Measurements from ENCODE around the gene TBL1XR1. TPM values are rescaled to one million over a fixed set of nuclear protein-coding genes. Genes with fewer than 3 reads are reported as not detected.

The TBL1XR1 gene
- total and polyA plus RNA-seq, 2 of the 13 experiments (the other 11 are each of a cell fraction or from before 2014, with no cell fraction given) = 57.7 to 62.5 TPM

DNA sequence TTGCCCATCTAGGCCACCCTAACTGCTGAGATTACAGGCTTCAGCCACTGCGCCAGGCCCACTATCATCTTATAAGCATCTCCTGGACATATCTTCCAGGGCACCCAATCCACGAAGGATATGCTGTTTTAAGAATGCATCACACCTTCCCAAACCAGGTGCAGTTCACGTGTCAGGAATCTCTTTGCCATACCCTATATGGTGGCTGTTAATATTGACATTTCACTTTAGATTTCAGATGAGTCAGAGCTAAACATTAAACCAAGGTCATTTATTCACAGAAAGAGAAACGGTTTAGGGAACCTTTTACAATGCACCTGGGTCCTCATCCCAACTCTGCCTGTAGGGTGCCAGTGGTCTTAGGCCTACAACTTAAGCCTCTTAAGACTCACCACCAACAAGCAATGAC lies 85.7 kb downstream of the TBL1XR1 start (continued):
- TF ChIP-seq ATM (IDR thresholded peaks at IDR 0.05; ENCODE audit: borderline replicate concordance) = no peak
- TF ChIP-seq ZNF350 (CRISPR knock-in tag; IDR thresholded peaks at IDR 0.05; ENCODE audit: borderline replicate concordance, low read depth) = no peak
- TF ChIP-seq PPARG (CRISPR knock-in tag; conservative IDR thresholded peaks at IDR 0.05) = 0 out of 2 replicates have a peak, but pooled peaks have one; percentile 23
- TF ChIP-seq, protein P1, sequence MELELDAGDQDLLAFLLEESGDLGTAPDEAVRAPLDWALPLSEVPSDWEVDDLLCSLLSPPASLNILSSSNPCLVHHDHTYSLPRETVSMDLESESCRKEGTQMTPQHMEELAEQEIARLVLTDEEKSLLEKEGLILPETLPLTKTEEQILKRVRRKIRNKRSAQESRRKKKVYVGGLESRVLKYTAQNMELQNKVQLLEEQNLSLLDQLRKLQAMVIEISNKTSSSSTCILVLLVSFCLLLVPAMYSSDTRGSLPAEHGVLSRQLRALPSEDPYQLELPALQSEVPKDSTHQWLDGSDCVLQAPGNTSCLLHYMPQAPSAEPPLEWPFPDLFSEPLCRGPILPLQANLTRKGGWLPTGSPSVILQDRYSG (CRISPR knock-in tag; IDR thresholded peaks at IDR 0.05) = no peak
- TF ChIP-seq POLR2A (IDR thresholded peaks at IDR 0.05; ENCODE audit: insufficient read depth in 1 of 2, low read depth in 2 of 2, low read length in 2 of 2) = no peak
- TF ChIP-seq ARNTL (CRISPR knock-in tag; IDR thresholded peaks at IDR 0.05) = peak; percentile 85
- TF ChIP-seq, protein P2, sequence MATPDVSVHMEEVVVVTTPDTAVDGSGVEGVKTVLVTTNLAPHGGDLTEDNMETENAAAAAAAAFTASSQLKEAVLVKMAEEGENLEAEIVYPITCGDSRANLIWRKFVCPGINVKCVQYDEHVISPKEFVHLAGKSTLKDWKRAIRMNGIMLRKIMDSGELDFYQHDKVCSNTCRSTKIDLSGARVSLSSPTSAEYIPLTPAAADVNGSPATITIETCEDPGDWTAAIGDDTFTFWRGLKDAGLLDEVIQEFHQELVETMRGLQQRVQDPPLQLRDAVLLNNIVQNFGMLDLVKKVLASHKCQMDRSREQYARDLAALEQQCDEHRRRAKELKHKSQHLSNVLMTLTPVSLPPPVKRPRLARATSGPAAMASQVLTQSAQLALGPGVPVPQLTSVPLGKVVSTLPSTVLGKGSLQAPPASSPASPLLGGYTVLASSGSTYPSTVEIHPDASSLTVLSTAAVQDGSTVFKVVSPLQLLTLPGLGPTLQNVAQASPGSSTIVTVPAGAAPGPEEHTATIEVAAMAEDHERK (CRISPR knock-in tag; IDR thresholded peaks at IDR 0.05; ENCODE audit: low read depth) = no peak
- TF ChIP-seq FLYWCH1 (CRISPR knock-in tag; IDR thresholded peaks at IDR 0.05) = no peak
- TF ChIP-seq, protein P3, sequence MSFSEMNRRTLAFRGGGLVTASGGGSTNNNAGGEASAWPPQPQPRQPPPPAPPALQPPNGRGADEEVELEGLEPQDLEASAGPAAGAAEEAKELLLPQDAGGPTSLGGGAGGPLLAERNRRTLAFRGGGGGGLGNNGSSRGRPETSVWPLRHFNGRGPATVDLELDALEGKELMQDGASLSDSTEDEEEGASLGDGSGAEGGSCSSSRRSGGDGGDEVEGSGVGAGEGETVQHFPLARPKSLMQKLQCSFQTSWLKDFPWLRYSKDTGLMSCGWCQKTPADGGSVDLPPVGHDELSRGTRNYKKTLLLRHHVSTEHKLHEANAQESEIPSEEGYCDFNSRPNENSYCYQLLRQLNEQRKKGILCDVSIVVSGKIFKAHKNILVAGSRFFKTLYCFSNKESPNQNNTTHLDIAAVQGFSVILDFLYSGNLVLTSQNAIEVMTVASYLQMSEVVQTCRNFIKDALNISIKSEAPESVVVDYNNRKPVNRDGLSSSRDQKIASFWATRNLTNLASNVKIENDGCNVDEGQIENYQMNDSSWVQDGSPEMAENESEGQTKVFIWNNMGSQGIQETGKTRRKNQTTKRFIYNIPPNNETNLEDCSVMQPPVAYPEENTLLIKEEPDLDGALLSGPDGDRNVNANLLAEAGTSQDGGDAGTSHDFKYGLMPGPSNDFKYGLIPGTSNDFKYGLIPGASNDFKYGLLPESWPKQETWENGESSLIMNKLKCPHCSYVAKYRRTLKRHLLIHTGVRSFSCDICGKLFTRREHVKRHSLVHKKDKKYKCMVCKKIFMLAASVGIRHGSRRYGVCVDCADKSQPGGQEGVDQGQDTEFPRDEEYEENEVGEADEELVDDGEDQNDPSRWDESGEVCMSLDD (CRISPR knock-in tag; IDR thresholded peaks at IDR 0.05; ENCODE audit: borderline replicate concordance) = no peak
- no peak for TF ChIP-seq ZNF768 (CRISPR knock-in tag; IDR thresholded peaks at IDR 0.05)
- TF ChIP-seq, protein P4, sequence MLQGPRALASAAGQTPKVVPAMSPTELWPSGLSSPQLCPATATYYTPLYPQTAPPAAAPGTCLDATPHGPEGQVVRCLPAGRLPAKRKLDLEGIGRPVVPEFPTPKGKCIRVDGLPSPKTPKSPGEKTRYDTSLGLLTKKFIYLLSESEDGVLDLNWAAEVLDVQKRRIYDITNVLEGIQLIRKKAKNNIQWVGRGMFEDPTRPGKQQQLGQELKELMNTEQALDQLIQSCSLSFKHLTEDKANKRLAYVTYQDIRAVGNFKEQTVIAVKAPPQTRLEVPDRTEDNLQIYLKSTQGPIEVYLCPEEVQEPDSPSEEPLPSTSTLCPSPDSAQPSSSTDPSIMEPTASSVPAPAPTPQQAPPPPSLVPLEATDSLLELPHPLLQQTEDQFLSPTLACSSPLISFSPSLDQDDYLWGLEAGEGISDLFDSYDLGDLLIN (CRISPR knock-in tag; IDR thresholded peaks at IDR 0.05; ENCODE audit: borderline replicate concordance) = no peak
- TF ChIP-seq, protein P5, sequence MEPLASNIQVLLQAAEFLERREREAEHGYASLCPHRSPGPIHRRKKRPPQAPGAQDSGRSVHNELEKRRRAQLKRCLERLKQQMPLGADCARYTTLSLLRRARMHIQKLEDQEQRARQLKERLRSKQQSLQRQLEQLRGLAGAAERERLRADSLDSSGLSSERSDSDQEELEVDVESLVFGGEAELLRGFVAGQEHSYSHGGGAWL (CRISPR knock-in tag; IDR thresholded peaks at IDR 0.05) = no peak
- TF ChIP-seq, protein P6, sequence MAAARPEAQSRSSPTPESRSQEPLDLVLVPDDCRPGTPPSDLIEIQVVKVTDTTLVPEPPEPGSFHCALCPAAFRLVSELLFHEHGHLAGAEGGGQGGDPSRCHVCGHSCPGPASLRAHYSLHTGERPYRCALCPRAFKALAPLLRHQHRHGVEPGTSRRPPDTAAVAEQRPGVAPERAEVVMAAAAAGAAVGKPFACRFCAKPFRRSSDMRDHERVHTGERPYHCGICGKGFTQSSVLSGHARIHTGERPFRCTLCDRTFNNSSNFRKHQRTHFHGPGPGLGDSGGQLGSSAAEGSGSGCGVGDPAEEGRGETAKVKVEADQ (CRISPR knock-in tag; IDR thresholded peaks at IDR 0.05; ENCODE audit: borderline replicate concordance) = 0 out of 2 replicates have a peak, but pooled peaks have one; percentile 39
- TF ChIP-seq TOE1 (CRISPR knock-in tag; IDR thresholded peaks at IDR 0.05) = no peak
- no peak for TF ChIP-seq SRSF1 (optimal IDR thresholded peaks at IDR 0.05; ENCODE audit: low read depth, low read length)
- TF ChIP-seq KLF15 (CRISPR knock-in tag; IDR thresholded peaks at IDR 0.05; ENCODE audit: borderline replicate concordance) = no peak
- peak; percentile 80 for TF ChIP-seq GATAD2A (CRISPR knock-in tag; IDR thresholded peaks at IDR 0.05)
- TF ChIP-seq, protein P7, sequence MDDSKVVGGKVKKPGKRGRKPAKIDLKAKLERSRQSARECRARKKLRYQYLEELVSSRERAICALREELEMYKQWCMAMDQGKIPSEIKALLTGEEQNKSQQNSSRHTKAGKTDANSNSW (CRISPR knock-in tag; IDR thresholded peaks at IDR 0.05; ENCODE audit: borderline replicate concordance) = no peak
- peak; percentile 89 for TF ChIP-seq POGZ (CRISPR knock-in tag; IDR thresholded peaks at IDR 0.05)
